Measurements from ENCODE around the gene DNAJB2.

- TF ChIP-seq CTCF (IDR thresholded peaks at IDR 0.05): no peak
- no peak for TF ChIP-seq POLR2AphosphoS5 (IDR thresholded peaks at IDR 0.05; ENCODE audit: insufficient read depth in 1 of 2, low read depth in 1 of 2)
- no peak for TF ChIP-seq POLR2A (IDR thresholded peaks at IDR 0.05)
Observed at GRCh38 chr2:219299372-219299760, 20.2 kb downstream of the DNAJB2 start.

Measured in vagina (tissue), 2 donors.